Activated naive CD8-positive, alpha-beta T cell treated with anti-CD3 and anti-CD28 coated beads, Interleukin-2, amount 50 U/mL, for 16 hours (primary cell): ENCODE data around the gene PCIF1.
"Not testable (repeated sequence)": the region's sequence is repeated elsewhere in the genome, so short reads cannot be mapped to it uniquely, and the experiment has no call there.

Experiments used
- DNase-seq: peaks from one replicate; pipeline ENCODE4 v3.0.0-alpha.2; 2020; ENCODE audit warnings: low read depth, low spot score

The PCIF1 gene

GRCh38 chr20:45967551-45968080 lies 33.1 kb downstream of the PCIF1 start:
- DNase-seq, result no peak

GRCh38 chr20:45968081-45968671 lies 33.7 kb downstream of the PCIF1 start:
- no peak for DNase-seq

- no peak for DNase-seq
These were observed 34.6 kb downstream of the PCIF1 start for GRCh38 chr20:45968801-45969711.

- DNase-seq, result no peak
These were observed 35.5 kb downstream of the PCIF1 start for GRCh38 chr20:45969712-45970634.

GRCh38 chr20:45970646-45971424 lies 36.4 kb downstream of the PCIF1 start:
- DNase-seq, result no peak

GRCh38 chr20:45971425-45971674 lies 36.9 kb downstream of the PCIF1 start:
- no peak for DNase-seq

GRCh38 chr20:45971675-45972499 lies 37.4 kb downstream of the PCIF1 start, which contains the start of gene ZNF335:
TSS of gene ZNF335 (minus strand) at chr20:45972203. CDS start at chr20:45971410, 793 bp downstream.
- DNase-seq, result peak; percentile 87

GRCh38 chr20:45972500-45973183 lies 38.2 kb downstream of the PCIF1 start:
- no peak for DNase-seq

GRCh38 chr20:45974896-45975565 lies 40.5 kb downstream of the PCIF1 start:
- no peak for DNase-seq

- DNase-seq, result no peak
These were observed 41.2 kb downstream of the PCIF1 start for GRCh38 chr20:45975686-45976085.

- no peak for DNase-seq
These were observed 41.6 kb downstream of the PCIF1 start for GRCh38 chr20:45976086-45976485.

- DNase-seq, result no peak
These were observed 46.8 kb downstream of the PCIF1 start for GRCh38 chr20:45981261-45981660.

GRCh38 chr20:45983279-45983743 lies 48.8 kb downstream of the PCIF1 start:
- no peak for DNase-seq

- DNase-seq, result no peak
These were observed 51.1 kb downstream of the PCIF1 start for GRCh38 chr20:45985573-45985972.

- DNase-seq, result peak; percentile 58
These were observed 52.8 kb downstream of the PCIF1 start for GRCh38 chr20:45987108-45987780.

- not testable (repeated sequence) for DNase-seq
These were observed 54.3 kb downstream of the PCIF1 start for GRCh38 chr20:45988830-45989229.

- no peak for DNase-seq
These were observed 57.1 kb downstream of the PCIF1 start for GRCh38 chr20:45991616-45992015.

- no peak for DNase-seq
These were observed 58.9 kb downstream of the PCIF1 start for GRCh38 chr20:45993197-45993951.
